Lower leg skin (tissue), 4 donors: ENCODE data around the gene EFCC1. TPM values are rescaled to one million over a fixed set of nuclear protein-coding genes. Genes with fewer than 3 reads are reported as not detected.

Source experiments
- DNase-seq, 2 donors: peaks; one replicate each; pipeline ENCODE4 v3.0.0-alpha.2; 2019; ENCODE audit warnings: low spot score in 2 of 2
- H3K4me3 ChIP-seq: fragments of 200-600 bp; sonication (generic); 2 replicates; pipeline ENCODE4 v1.5.1; 2017; ENCODE audit warnings: mild to moderate bottlenecking, low read depth; ENCODE audit not compliant: poor library complexity, severe bottlenecking
- CTCF ChIP-seq, 3 donors: fragments of 450-650 bp; IDR thresholded peaks; one replicate each; pipeline ENCODE4 v1.5.1; 2016; ENCODE audit warnings: antibody characterized with exemption in 3 of 3, mild to moderate bottlenecking in 3 of 3, moderate library complexity in 2 of 3
- POLR2A ChIP-seq, 2 donors: fragments of 450-650 bp; IDR thresholded peaks; one replicate each; pipeline ENCODE4 v1.6.1; 2016 to 2017; ENCODE audit warnings: antibody characterized with exemption in 2 of 2, mild to moderate bottlenecking in 1 of 2, moderate library complexity in 1 of 2
- WGBS, 2 donors: methylation state at CpG; one replicate each; pipeline ENCODE4 v1.1.5; 2018; 5-methylcytosine and 5-hydroxymethylcytosine counted together
- intact Hi-C: fragments of 100-400 bp; cut with DNase I; formaldehyde crosslinking; loops from one replicate; pipeline ENCODE4 v1.15.0; 2023; ENCODE audit warnings: low total_unique reads
- total RNA-seq, 4 donors: library from RNA; depleted of rRNA; stranded (reverse); fragments of >200 nt; gene quantifications; one replicate each; pipeline ENCODE4 v1.1.0, GENCODE V29; 2016

Gene EFCC1
- total RNA-seq, 4 donors from 2014 or later: 0.80 to 3.0 (median 2.2) TPM

DNA sequence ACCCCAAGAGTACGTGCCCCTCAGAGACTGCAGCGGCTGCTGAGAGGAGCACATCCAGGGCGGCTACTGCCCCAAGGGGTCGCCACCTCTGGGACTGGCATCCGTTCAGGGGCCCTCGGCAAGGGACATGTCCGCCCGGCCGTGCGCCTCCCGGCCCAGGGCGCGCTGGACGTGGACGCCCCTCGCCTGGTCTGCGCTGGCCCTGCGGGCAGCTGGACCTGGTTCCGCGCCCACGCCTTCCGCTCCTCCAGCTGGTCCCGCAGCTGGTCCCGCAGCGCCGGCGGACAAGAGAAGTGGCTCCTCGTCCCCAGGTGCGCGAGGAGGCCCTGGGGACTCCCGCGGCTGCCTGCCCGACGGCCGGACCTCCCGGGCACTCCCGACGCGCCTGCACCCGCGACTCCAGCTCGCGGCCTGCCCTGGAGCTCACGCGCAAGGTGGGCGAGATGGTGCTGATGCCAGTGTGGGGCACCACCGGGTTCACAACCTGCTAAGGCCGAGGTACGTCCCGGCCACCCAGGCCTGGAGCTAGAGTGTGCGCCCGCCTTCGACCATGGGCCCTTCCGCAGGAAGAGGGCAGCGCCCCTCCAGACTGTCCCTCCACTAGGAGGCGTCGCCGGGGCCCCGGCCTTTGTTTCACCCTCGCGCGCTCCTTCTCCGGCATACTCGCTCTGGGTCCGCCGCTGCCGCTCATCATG, 45.1 kb downstream of the EFCC1 start:
- intact Hi-C loops: no loop called here
- TF ChIP-seq POLR2A (IDR thresholded peaks at IDR 0.05) (no peak), CTCF (IDR thresholded peaks at IDR 0.05) (no peak)
- DNase-seq: no peak

DNA sequence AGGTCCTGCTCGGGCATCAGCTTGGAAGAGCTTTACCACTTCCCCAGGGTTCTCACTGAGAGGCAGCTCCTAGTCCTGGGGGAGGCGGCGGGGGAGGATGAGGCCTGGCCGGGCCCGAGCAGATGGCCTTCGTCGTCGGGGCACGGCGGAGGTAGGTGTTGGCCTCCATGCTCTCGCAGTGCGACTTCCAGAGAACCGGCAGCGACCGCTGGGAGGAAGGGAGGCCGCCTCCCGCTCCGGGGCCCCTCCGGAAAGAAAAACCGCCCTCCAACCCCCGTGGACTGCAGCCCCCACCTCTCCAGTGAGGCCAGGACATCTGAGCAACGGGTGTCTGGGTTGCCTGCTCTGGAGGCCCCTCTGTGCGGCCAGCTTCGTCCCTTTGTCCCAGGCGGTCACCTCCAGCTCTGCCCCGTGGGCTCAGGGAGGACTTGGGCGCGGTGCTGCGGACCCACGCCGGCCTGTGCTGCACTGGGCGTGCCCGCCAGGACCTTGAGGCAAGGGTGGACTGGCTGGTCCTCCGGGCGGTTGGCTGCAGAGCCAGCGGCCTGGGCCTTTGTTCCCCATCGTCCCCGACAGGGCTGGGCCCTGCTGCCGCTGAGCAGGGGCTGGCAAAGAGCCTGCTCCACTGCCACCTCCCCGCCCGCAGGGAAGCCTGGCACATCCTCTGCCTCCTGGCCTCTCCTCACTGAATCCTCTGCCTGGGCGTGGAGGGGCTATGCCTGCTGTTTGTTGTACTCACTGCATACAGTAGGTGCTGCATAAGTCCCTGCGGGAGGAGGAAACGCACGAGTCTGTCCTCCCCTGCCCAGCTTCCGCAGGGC, 45.8 kb downstream of the EFCC1 start:
- TF ChIP-seq POLR2A (IDR thresholded peaks at IDR 0.05): no peak
- intact Hi-C loops: no loop called here
- DNase-seq: no peak
- 58 to 64% methylated on average over 21 to 46 of the region's 46 CpGs for WGBS, 2 donors
- H3K4me3 ChIP-seq: no peak overlapping the region

More for the DNA sequence above, 45.1 kb downstream of the EFCC1 start:
- 32 to 44% methylated on average over 34 to 55 of the region's 67 CpGs for WGBS, 2 donors
- H3K4me3 ChIP-seq: no peak overlapping the region

GRCh38 chr3:129047553-129047839, 46.4 kb downstream of the EFCC1 start:
- intact Hi-C loops: no loop called here
- no peak for TF ChIP-seq POLR2A (IDR thresholded peaks at IDR 0.05)
- TF ChIP-seq CTCF (IDR thresholded peaks at IDR 0.05): no peak
- DNase-seq: no peak
- 82 to 84% methylated on average over 4 to 6 of the region's 6 CpGs for WGBS, 2 donors
- no peak overlapping the region for H3K4me3 ChIP-seq

GRCh38 chr3:129050556-129051295, 49.6 kb downstream of the EFCC1 start:
- intact Hi-C loops: no loop called here
- no peak for DNase-seq
- TF ChIP-seq POLR2A (IDR thresholded peaks at IDR 0.05) (no peak), CTCF (IDR thresholded peaks at IDR 0.05) (no peak)

GRCh38 chr3:129051871-129052340, 50.8 kb downstream of the EFCC1 start:
- intact Hi-C loops: no loop called here
- H3K4me3 ChIP-seq: no peak overlapping the region
- no peak for DNase-seq
- 52 to 57% methylated on average over 5 of the region's 5 CpGs for WGBS, 2 donors
- TF ChIP-seq POLR2A (IDR thresholded peaks at IDR 0.05) (no peak), CTCF (IDR thresholded peaks at IDR 0.05) (no peak)

More at GRCh38 chr3:129050556-129051295, 49.6 kb downstream of the EFCC1 start:
- no peak overlapping the region for H3K4me3 ChIP-seq
- WGBS, 2 donors: 88 to 89% methylated on average over 11 to 12 of the region's 12 CpGs

DNA sequence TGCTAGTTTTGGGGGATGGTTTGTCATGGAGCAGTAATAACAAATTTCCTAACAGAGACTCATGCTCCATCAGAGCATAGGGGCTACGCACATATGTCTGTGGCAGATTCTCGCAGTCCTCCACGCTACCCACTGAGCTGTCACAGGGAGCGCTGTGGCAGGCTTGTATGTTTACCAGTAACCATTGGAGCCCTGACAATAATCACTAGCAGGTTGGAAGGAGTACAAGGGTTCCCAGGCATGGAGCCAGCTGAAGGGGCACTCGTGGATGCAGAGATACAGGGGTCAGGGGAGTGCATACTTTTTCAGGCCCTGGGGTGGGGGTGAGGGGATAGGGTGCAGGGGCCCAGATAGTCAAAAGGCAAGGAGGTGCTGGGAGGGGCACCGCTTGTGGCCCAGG, 51.6 kb downstream of the EFCC1 start:
- no peak for DNase-seq
- WGBS, 2 donors: 69 to 72% methylated on average over 6 of the region's 6 CpGs
- no peak overlapping the region for H3K4me3 ChIP-seq
- TF ChIP-seq POLR2A (IDR thresholded peaks at IDR 0.05): no peak
- TF ChIP-seq CTCF (IDR thresholded peaks at IDR 0.05): no peak
- intact Hi-C loops: no loop called here
